ENCODE measurements around the gene KRTAP8-1.

Gene KRTAP8-1, protein sequence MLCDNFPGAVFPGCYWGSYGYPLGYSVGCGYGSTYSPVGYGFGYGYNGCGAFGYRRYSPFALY

DNA sequence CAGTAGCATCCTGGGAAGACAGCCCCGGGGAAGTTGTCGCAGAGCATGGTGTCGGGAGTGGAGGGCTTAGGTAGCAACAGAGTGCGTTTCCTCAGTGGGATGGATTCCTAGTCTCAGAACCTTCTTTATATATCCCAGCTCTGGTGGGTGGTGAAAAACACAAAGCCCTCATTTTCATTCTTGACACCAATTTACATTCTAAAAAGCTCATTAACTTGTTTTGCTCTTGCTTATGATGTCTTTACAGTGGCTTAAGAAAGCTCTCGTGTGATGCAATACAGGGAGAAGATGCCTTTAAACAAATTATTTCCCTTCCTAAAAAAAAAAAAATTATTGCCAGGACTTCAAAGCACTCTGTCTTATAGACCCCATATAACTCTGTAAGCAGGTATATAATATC is at the start of gene KRTAP8-1:
KRTAP8-1 (minus strand) TSS at position 101 of the 400 bp plus-strand sequence; CDS start at position 47, 54 bp downstream.
- DNase-seq: no peak

DNA sequence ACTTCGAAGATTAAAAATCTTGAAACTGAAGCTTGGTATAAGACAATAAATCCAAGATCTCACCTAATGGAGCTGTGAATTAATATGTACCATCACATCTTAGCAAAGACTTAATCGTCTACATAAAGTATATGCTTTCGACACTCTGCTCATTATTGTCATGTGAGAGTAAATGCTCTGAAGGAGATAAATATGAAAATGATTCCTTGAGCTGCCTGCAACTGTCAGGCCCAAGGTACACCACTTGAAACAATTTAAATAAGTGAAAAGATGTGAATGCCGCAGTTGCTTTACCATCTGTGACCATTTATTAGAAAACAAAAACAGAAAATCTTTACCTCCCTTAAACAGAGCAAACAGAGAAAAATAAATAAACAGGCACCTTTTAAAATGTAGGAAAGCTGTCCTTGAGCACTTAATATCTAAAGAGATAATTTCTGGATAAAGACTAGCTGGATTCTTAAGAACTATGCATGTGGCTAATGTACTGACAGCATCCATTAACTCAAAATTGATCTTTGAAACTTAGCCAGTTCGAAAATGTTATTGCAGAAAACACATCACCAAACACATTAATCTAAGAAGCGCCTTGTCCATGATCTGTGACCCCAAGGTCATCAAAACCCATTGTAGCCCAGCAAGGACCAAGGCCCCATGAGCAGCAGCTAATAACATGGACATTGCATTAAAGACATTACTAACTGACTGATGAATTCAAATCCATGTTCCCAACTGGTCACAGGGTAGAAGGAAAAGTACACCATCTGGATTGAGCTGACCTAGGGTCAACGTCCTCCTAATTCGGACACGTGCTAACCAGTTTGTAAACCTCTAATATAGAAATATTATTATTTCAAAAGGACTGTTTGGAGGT is 34.8 kb upstream of the KRTAP8-1 start:
- DNase-seq: no peak

DNA sequence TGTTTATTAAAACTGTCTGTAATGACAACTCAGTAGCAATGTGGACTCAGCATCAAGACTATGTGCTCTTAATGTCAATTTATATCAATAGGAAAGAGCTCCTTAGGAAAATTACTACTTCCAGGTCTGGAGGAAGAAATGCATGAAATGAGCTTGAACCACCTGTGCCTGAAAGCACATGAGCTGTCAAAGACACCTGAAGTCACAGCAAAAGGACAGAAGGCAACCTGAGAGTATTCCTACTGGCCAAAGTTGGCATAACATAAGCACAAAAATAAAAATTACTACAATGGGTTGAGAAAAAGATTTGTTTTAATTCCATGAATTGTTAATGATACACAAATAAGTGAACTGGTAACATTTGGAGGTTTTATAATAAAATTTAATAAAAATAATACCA is 29.9 kb upstream of the KRTAP8-1 start:
- DNase-seq: no peak

DNA sequence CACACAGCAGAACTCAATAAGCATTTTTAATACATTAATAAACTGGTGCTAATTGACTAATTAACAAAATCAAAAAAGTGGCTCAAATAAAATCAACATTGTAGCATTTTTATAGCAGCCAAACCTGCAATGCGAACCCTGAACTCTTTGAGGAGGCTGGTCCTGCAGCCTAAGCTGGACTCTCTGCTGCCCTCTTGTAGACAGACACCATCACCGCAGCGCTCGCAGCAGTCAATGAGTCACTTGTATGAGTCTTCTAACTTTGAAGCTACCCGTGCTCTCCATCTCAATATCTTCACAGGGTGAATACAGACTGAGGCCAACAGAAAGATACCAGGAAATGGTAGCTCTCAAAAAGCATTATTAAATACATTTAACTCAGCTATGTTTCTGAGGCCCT is 26.2 kb upstream of the KRTAP8-1 start:
- no peak for DNase-seq

DNA sequence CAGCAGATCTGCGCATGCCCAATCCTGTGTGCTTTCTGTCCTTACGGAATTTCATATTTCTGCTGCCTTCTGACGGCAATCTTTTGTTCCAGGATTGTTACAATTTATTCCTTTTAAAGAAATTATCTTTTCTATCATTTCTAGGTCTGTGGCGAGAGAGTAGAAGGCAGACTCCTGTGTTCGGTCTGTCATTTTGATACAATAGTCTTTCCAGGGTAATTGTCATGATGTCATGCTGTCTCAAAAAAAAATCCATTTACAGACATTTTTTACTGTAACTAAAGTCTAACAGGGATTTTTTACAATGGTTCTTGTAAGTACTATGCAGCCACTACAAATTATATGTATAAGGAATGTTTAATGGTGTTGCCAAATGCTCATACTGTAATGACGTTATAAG is 25.5 kb upstream of the KRTAP8-1 start:
- DNase-seq: no peak

DNA sequence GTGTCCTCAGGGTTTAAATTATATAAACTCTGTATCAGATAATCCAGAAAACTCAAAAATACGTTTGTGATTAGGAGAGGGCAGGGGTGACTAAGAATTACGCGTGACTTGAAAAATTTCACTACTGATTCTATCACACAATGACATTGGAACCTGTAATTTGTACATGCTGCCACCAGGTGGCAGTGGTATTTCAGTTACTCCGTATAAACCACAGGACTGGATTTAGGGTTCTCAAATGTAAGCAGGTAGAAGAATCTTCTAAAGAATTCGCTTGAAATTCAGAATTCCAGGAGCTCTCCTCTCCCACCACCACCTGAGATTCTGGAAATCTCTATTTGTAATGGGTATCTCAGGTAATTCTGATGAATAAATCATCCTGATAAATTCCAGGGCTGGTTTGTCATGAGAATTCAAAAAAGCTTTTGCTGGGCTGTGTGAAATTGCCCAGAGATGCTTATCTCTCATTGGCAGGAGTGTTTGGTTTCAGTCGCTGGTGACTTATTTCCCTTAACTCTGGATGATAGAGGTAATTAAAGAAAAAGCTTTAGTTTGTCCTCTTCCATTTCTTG is 18.2 kb upstream of the KRTAP8-1 start:
- no peak for DNase-seq

DNA sequence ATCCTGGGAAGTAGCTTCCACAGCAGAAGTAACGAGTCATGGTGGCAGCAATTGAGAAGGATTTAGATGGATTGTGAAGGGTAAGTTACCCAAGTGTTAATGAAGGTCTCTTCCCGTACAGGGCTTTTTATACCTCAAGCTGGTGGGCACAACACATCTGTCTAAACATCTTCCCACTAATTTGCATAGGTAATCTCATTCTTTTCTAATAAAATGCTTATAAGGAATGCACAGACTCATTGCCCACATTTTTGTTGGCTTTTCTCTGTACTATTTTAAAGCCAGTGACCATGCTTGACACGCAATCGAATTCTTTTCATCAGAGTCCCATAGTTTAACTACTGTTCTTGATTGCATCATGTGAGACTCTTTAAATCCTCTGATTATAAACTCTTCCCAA is 16.6 kb upstream of the KRTAP8-1 start, which contains the start of gene KRTAP7-1:
KRTAP7-1 (minus strand) TSS at position 101 of the 400 bp plus-strand sequence; CDS start at position 40, 61 bp downstream.
- no peak for DNase-seq

DNA sequence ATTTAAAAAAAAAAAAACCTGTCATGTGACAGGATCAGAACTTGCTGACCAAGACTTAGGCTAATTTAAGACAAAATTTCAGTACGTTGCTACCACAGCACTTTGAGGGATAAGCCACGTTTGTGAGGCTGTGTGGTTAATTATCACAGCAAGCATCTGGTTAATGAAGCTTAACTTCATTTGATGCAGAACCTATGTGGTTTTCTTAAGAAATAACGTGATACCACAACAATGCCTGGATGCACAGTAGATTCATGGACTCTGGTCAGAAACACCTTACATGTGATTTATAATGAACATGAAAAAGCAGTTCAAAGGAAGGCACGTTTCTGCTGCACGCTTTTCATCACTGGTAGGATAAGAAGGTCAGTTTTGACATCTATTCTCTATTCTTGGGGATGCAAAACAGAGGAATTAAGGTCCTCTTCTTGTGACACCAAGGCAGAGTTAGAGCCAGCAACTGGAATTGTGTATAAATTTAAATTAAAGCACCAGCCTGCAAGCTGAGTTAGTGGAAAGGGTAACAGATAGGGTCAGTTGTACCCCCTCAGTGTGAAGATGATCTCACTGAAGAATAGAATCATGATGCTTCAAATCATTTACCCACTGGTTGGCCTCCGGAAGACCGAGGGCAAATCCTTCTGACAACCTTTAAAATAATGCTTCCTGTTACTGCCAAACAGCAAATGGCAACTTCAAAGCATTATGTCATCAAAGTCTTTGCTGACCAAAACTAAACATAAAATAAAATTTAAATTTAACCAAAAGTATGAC is 6.0 kb upstream of the KRTAP8-1 start:
- DNase-seq: no peak

DNA sequence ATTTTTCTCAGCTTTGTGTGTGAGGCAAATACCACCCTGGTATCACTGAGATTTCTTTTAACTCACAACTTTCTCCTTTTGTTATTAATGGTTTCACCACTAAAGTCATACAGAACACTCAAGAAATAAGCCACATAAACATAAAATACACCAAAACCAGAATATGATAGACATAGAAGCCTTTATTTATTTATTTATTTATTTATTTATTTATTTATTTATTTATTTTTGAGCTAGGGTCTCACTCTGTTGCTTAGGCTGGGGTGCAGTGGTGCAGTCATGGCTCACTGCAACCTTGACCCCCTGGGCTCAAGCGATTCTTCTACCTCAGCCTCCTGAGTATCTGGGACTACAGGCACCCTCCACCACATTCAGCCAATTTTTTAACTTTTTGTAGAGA is 12.5 kb downstream of the KRTAP8-1 start:
- DNase-seq: no peak

DNA sequence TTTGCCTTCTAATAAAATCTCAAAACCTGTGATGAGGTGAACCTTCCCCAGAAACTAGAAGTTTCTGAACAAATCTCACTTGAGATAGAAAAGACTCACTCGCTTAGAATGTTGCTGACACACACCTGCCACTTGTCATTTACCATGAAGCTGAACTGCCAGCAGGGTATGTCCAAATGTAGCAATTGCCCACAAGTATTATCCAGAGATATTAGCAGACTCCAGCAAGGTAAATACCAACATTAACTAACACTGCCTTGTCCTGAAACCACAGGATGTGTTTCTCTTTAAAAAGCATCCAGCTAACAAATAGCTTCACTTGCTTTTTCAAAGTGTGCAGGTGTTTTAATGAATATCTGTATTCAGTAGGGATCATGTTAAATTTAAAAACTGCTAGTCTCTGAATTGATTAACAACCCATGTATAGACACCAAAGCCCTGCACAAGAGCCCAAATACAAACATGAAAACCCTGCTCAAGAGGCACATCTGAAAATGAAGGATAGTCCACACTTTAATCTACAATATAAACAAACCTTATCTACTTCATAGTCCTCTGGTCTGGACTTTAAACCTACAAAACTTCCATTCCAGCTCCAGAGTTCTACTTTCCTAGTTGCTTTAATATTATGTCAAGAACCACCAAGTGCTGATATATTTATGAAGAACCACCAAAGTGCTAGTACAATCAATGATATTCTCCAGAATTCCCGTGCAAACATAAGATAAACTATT is 19.3 kb downstream of the KRTAP8-1 start:
- DNase-seq: no peak

DNA sequence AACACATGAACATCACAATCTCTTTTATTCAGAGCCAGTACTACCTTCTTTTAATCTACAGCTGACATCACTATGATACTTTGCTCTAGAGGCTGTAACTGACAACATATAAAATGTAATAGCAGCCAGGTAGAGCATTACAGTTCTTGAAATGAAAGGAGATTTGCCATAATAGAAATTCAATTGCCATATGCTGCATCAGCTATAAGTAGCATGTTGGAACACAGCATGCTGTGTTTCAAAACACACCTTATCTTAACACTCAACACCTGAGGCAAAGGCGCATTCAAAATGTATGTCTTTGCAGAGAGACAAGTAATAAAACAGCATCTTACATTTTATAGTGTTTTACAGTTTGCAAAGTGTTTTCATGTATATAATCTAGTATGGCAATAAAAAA is 33.8 kb downstream of the KRTAP8-1 start:
- DNase-seq: no peak

DNA sequence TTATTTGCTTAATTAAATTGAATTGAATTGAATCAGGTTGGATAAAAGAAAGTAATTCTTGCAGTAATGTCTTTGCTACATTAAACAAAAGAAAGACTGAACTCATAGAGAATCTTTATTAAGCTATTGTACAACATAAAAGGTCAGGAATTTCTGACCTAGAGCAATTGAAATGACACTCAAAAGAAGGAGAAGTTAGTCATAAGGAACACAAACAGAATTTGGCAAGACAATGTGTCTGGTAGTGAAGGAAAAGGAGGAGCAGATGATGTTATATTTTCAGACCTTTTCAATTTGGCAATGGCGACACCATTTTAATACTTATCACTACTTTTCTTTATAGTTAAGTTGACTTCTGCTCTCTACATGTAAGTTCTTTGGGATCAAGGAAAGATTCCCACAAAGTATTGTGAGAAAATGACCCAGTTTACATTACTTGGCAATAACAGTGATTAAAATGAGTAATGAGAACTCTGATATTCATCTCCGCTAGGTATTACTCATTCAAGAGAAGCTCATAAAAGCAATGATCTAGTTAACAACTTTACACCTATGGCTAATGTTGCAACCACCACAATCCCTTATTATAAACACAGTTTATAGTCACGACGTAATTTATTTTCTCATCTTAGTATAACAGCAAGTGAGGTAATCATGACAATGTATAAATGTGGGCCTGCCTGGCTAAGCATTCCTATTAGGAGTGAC is 43.2 kb downstream of the KRTAP8-1 start:
- DNase-seq: no peak

Data from CD4-positive, alpha-beta T cell treated with Interleukin-15 for 1 hour (primary cell).